Measurements from ENCODE around the gene ACVR1.

Gene ACVR1

DNA sequence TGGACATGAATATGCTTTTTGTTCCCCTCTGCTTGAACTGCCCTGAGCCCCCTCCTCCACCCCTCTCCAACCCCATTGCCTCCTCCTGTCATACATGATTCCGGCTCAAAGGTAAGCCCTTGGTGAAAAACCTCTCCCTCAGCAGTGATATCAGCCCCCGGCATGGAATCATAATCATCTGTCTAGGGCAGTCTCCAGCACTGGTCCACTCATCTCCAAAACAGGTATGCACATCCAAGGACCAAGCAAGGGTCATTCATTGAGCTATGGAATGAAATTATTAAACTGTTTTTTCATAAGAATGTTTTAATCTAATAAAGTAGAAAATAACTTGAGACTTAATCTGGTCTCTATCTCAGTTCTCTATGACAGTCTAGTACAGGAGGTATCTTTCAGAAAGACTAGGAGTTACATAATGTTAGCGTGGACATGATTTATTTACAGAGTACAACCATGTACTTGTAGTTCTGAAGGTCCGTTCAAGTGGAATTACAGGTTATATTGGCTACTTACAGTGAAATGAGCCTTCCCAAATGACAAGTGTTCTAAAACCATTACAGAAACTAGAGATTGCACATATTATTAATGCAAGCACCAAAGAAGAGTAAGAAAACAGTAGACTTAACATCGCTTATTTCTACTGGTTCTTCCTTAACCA lies 75.2 kb downstream of the ACVR1 start:
- TF ChIP-seq TCF4 (CRISPR knock-in tag; IDR thresholded peaks at IDR 0.05; ENCODE audit: borderline replicate concordance): no peak
- no peak for ATAC-seq

DNA sequence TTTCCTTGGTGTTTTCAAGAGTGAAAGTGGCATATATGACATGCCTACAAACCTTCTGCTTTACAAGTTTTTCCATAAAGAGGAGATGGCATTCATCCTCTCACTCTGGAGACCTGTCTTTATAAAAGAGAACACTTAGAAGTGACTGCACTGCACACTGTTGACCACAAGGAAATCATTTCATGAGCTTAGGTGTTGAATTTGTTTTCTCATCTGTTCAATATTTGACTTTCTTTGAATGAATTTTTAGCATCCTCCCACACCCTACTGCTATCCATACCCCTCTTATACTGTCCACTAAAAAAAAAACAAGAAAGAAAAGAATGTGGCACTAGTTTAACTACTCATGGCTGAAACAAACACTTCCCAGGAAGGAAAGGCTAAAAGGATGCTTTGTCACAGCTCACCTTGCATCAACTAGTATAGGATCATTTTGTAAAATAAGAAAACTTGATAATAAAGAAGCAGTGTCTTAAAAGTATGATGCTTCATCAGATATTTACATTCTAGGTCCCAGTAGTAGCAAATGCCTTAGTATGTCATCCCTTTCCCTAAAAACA lies 83.0 kb downstream of the ACVR1 start:
- TF ChIP-seq OSR1 (CRISPR knock-in tag; IDR thresholded peaks at IDR 0.05) (no peak), PPARA (CRISPR knock-in tag; IDR thresholded peaks at IDR 0.05; ENCODE audit: borderline replicate concordance) (no peak), GLIS3 (CRISPR knock-in tag; IDR thresholded peaks at IDR 0.05) (no peak), CSDC2 (CRISPR knock-in tag; IDR thresholded peaks at IDR 0.05) (no peak), POU6F1 (CRISPR knock-in tag; IDR thresholded peaks at IDR 0.05; ENCODE audit: borderline replicate concordance, low read depth) (no peak), ZNF70 (CRISPR knock-in tag; IDR thresholded peaks at IDR 0.05) (no peak), ZNF8 (CRISPR knock-in tag; IDR thresholded peaks at IDR 0.05) (no peak), TCF4 (CRISPR knock-in tag; IDR thresholded peaks at IDR 0.05; ENCODE audit: borderline replicate concordance) (no peak), ZFP30 (CRISPR knock-in tag; IDR thresholded peaks at IDR 0.05) (no peak), TOX (CRISPR knock-in tag; IDR thresholded peaks at IDR 0.05; ENCODE audit: borderline replicate concordance) (no peak), ESRRG (CRISPR knock-in tag; IDR thresholded peaks at IDR 0.05) (no peak)
- peak; percentile 78 for ATAC-seq

DNA sequence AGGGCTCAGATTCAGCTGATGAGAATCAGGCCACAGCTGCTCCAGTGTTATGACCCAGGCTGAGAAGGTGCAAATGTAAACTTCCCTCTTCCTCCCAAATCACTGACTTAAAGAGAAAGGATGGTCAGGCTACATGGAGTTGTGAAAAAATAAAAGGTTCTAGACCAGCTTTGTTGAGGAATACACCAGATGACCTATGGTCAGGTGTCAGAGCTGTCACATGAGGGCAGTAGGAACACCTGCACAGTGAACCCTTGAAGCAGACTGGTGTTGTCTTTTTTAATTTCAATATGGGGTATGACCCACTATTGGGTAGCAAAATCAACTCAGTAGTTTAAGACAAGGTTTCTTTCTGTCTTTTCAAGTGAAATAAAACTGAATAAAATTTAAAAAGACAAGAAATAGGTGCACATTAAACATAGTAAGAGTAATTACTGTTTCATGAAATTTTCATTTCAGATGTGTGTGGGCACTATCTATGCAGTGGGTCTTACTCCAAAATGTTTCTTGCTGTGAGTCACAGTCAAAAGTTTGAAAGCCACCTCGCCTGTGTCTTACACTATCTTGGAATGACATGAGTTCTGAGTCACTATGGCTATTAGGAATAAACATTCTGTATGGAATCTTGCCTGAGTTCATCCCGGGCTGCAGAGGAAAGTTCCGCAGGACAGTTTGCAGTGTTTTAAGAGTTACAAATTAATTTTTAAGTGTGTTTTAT lies 83.6 kb downstream of the ACVR1 start:
- peak; percentile 68 for ATAC-seq
- TF ChIP-seq, protein P1, sequence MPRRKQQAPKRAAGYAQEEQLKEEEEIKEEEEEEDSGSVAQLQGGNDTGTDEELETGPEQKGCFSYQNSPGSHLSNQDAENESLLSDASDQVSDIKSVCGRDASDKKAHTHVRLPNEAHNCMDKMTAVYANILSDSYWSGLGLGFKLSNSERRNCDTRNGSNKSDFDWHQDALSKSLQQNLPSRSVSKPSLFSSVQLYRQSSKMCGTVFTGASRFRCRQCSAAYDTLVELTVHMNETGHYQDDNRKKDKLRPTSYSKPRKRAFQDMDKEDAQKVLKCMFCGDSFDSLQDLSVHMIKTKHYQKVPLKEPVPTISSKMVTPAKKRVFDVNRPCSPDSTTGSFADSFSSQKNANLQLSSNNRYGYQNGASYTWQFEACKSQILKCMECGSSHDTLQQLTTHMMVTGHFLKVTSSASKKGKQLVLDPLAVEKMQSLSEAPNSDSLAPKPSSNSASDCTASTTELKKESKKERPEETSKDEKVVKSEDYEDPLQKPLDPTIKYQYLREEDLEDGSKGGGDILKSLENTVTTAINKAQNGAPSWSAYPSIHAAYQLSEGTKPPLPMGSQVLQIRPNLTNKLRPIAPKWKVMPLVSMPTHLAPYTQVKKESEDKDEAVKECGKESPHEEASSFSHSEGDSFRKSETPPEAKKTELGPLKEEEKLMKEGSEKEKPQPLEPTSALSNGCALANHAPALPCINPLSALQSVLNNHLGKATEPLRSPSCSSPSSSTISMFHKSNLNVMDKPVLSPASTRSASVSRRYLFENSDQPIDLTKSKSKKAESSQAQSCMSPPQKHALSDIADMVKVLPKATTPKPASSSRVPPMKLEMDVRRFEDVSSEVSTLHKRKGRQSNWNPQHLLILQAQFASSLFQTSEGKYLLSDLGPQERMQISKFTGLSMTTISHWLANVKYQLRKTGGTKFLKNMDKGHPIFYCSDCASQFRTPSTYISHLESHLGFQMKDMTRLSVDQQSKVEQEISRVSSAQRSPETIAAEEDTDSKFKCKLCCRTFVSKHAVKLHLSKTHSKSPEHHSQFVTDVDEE (CRISPR knock-in tag; IDR thresholded peaks at IDR 0.05): no peak
- TF ChIP-seq ISL1 (CRISPR knock-in tag; IDR thresholded peaks at IDR 0.05): no peak
- no peak for TF ChIP-seq RARB (CRISPR knock-in tag; IDR thresholded peaks at IDR 0.05)
- no peak for TF ChIP-seq GLIS3 (CRISPR knock-in tag; IDR thresholded peaks at IDR 0.05)
- TF ChIP-seq POU6F1 (CRISPR knock-in tag; IDR thresholded peaks at IDR 0.05; ENCODE audit: borderline replicate concordance, low read depth): no peak
- no peak for TF ChIP-seq ARNTL (CRISPR knock-in tag; IDR thresholded peaks at IDR 0.05; ENCODE audit: borderline replicate concordance, low read depth)
- TF ChIP-seq CSDC2 (CRISPR knock-in tag; IDR thresholded peaks at IDR 0.05): no peak
- no peak for TF ChIP-seq TOX (CRISPR knock-in tag; IDR thresholded peaks at IDR 0.05; ENCODE audit: borderline replicate concordance)
- no peak for TF ChIP-seq PPARA (CRISPR knock-in tag; IDR thresholded peaks at IDR 0.05; ENCODE audit: borderline replicate concordance)
- TF ChIP-seq SNAI2 (CRISPR knock-in tag; IDR thresholded peaks at IDR 0.05): no peak
- no peak for TF ChIP-seq ZFP30 (CRISPR knock-in tag; IDR thresholded peaks at IDR 0.05)
- TF ChIP-seq ZNF565 (CRISPR knock-in tag; conservative IDR thresholded peaks at IDR 0.05; ENCODE audit: low read depth): no peak
- TF ChIP-seq ZNF70 (CRISPR knock-in tag; IDR thresholded peaks at IDR 0.05): no peak
- no peak for TF ChIP-seq ESRRG (CRISPR knock-in tag; IDR thresholded peaks at IDR 0.05)
- TF ChIP-seq ZFP3 (CRISPR knock-in tag; IDR thresholded peaks at IDR 0.05): no peak
- TF ChIP-seq TCF4 (CRISPR knock-in tag; IDR thresholded peaks at IDR 0.05; ENCODE audit: borderline replicate concordance): no peak

DNA sequence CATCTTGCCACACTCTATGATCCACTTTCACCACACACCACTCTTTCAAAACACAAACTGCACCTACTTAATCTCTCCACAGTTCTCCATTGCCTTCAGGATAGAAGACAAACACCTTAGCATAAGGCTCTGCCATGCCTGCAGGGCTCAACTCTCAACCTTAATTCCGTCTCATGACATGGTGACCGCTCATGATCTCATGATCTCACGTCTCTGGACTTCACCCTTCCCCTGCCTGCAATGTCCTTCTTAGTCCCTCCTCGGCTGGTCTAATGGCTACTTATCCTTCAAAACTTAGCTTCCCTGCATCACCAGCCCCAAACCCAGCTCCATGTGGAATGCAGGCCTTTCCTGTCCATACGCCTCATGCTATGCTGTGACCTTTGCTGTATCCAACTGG lies 85.3 kb downstream of the ACVR1 start:
- TF ChIP-seq RARB (CRISPR knock-in tag; IDR thresholded peaks at IDR 0.05) (no peak), ZC3H10 (CRISPR knock-in tag; IDR thresholded peaks at IDR 0.05) (no peak), CSDC2 (CRISPR knock-in tag; IDR thresholded peaks at IDR 0.05) (no peak), ZNF70 (CRISPR knock-in tag; IDR thresholded peaks at IDR 0.05) (no peak), ARNTL (CRISPR knock-in tag; IDR thresholded peaks at IDR 0.05; ENCODE audit: borderline replicate concordance, low read depth) (no peak), PATZ1 (CRISPR knock-in tag; IDR thresholded peaks at IDR 0.05; ENCODE audit: borderline replicate concordance) (no peak), ZNF565 (CRISPR knock-in tag; conservative IDR thresholded peaks at IDR 0.05; ENCODE audit: low read depth) (no peak), OSR1 (CRISPR knock-in tag; IDR thresholded peaks at IDR 0.05) (no peak), ZFP3 (CRISPR knock-in tag; IDR thresholded peaks at IDR 0.05) (no peak), ISL1 (CRISPR knock-in tag; IDR thresholded peaks at IDR 0.05) (no peak)
- ATAC-seq: no peak

All from SK-N-SH treated with all-trans-retinoic acid at 6 μM for 48 hours (cell line).